Neural progenitor cell (in vitro differentiated cells): ENCODE measurements around the gene INSC.

ENCODE experiments used
- EZH2 ChIP-seq: fragments of 200-600 bp; sonication (generic); IDR thresholded peaks from 2 replicates; pipeline ENCODE4 v1.6.1; 2017; ENCODE audit warnings: antibody characterized with exemption, mild to moderate bottlenecking, moderate library complexity
- TF ChIP-seq, protein P1 (sequence below): fragments of 200-600 bp; sonication (generic); IDR thresholded peaks from 2 replicates; pipeline ENCODE4 v1.5.1; 2017; ENCODE audit warnings: antibody characterized with exemption, mild to moderate bottlenecking

DNA sequence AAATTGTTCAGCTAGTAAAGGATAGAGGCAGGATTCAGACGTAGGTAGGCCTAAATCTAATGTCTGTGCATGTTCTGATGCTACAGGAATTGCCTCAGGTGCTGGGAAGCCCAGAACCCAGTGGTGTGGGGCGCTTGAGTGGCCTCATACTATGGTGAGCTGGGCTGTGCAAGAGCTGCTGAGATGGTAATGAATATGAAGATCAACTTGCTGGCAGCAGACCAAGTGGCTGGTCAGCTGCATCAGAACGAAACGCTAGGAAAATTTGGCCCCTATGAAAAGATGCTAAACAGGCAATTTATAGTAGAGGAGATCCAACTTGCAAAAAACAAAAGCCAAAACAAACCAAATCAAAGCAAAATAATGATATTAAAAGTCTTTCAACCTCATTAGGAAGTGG is 102.7 kb downstream of the INSC start:
- TF ChIP-seq, protein P1, sequence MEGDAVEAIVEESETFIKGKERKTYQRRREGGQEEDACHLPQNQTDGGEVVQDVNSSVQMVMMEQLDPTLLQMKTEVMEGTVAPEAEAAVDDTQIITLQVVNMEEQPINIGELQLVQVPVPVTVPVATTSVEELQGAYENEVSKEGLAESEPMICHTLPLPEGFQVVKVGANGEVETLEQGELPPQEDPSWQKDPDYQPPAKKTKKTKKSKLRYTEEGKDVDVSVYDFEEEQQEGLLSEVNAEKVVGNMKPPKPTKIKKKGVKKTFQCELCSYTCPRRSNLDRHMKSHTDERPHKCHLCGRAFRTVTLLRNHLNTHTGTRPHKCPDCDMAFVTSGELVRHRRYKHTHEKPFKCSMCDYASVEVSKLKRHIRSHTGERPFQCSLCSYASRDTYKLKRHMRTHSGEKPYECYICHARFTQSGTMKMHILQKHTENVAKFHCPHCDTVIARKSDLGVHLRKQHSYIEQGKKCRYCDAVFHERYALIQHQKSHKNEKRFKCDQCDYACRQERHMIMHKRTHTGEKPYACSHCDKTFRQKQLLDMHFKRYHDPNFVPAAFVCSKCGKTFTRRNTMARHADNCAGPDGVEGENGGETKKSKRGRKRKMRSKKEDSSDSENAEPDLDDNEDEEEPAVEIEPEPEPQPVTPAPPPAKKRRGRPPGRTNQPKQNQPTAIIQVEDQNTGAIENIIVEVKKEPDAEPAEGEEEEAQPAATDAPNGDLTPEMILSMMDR, result no peak
- TF ChIP-seq EZH2, result no peak
